Activated T-helper 1 cell treated with anti-CD3 and anti-CD28 coated beads, Interleukin-12 subunit alpha, Interleukin-12 subunit beta, Interleukin-2, Interleukin-4 antibody, amounts not matched to agents 30 ng/mL and 10 ng/mL and 1 ng/mL, durations not matched to agents 14 hours and 24 hours and 36 hours (primary cell): ENCODE measurements around the gene IBA57. TPM values are rescaled to one million over a fixed set of nuclear protein-coding genes. Genes with fewer than 3 reads are reported as not detected.
"Not testable (repeated sequence)": the region's sequence is repeated elsewhere in the genome, so short reads cannot be mapped to it uniquely, and the experiment has no call there.

Experiments
- DNase-seq: peaks from one replicate; pipeline ENCODE4 v3.0.0; 2021; ENCODE audit warnings: low spot score
- H3K27ac Mint-ChIP-seq: one replicate; pipeline ENCODE4 v1.8.0; 2021; ENCODE audit warnings: mild to moderate bottlenecking, mixed read lengths
- H3K27me3 Mint-ChIP-seq: one replicate; pipeline ENCODE4 v1.8.0; 2022; ENCODE audit warnings: mild to moderate bottlenecking, moderate library complexity, mixed read lengths; ENCODE audit not compliant: insufficient read depth
- H3K36me3 Mint-ChIP-seq: one replicate; pipeline ENCODE4 v1.8.0; 2021; ENCODE audit warnings: low read depth, mixed read lengths
- H3K4me1 Mint-ChIP-seq: one replicate; pipeline ENCODE4 v1.8.0; 2021; ENCODE audit warnings: low read depth, mixed read lengths
- H3K4me3 Mint-ChIP-seq: one replicate; pipeline ENCODE4 v1.8.0; 2021; ENCODE audit warnings: mild to moderate bottlenecking, moderate library complexity, mixed read lengths
- H3K9me3 Mint-ChIP-seq: one replicate; pipeline ENCODE4 v1.8.0; 2021; ENCODE audit warnings: mixed read lengths
- intact Hi-C: fragments of 100-400 bp; cut with micrococcal nuclease; formaldehyde crosslinking; loops from one replicate; pipeline ENCODE4 v1.15.1; 2024
- total RNA-seq: library from RNA; stranded (reverse); gene quantifications from 2 replicates; pipeline ENCODE4 v1.2.3, GENCODE V29; 2022

IBA57 gene
- total RNA-seq, 1 donor from 2014 or later, result 7.5 TPM

DNA sequence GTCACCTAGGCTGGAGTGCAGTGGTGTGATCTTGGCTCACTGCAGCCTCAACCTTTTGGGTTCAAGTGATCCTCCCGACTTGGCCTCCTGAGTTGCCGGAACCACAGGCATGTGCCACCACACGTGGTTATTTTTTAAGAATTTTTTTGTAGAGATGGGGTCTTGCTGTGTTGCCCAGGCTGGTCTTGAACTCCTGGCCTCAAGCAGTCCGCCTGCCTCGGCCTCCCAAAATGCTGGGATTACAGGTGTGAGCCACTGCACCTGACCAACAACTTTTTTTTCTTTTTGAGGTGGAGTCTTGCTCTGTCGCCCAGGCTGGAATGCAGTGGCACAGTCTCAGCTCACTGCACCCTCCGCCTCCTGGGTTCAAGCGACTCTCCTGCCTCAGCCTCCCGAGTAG, 55.5 kb downstream of the IBA57 start:
- H3K4me3 Mint-ChIP-seq, H3K27ac Mint-ChIP-seq, DNase-seq, H3K4me1 Mint-ChIP-seq, H3K9me3 Mint-ChIP-seq, intact Hi-C loops, H3K27me3 Mint-ChIP-seq: not testable (repeated sequence)
- peaks cover 13% of the 10 kb centered on the region for H3K36me3 Mint-ChIP-seq

DNA sequence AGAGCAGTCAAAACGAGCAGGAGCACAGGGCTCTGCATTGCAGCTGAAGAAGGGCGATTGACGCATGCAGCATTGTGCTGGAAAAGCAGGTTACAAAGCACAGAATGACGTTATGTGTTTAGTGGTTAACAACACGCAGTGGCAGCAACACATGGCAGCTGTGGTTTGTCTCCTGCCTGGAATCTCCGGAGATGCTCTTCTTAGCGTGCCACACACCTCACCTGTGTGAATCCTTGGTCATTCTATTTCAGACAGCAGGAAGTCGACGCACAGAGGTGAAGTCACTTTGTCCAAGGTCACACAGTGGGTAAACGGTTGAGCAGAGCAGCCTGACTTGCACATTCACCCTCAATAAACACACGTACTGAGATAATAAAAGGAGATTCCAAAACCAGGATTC, 56.9 kb downstream of the IBA57 start:
- Mint-ChIP-seq H3K27me3 (no peaks in the 10 kb centered on the region), H3K36me3 (peaks cover 13% of the 10 kb centered on the region), H3K4me1 (no peaks in the 10 kb centered on the region), H3K27ac (no peak overlapping the region), H3K4me3 (no peak overlapping the region), H3K9me3 (no peaks in the 10 kb centered on the region)
- intact Hi-C loops, result no loop called here
- no peak for DNase-seq

DNA sequence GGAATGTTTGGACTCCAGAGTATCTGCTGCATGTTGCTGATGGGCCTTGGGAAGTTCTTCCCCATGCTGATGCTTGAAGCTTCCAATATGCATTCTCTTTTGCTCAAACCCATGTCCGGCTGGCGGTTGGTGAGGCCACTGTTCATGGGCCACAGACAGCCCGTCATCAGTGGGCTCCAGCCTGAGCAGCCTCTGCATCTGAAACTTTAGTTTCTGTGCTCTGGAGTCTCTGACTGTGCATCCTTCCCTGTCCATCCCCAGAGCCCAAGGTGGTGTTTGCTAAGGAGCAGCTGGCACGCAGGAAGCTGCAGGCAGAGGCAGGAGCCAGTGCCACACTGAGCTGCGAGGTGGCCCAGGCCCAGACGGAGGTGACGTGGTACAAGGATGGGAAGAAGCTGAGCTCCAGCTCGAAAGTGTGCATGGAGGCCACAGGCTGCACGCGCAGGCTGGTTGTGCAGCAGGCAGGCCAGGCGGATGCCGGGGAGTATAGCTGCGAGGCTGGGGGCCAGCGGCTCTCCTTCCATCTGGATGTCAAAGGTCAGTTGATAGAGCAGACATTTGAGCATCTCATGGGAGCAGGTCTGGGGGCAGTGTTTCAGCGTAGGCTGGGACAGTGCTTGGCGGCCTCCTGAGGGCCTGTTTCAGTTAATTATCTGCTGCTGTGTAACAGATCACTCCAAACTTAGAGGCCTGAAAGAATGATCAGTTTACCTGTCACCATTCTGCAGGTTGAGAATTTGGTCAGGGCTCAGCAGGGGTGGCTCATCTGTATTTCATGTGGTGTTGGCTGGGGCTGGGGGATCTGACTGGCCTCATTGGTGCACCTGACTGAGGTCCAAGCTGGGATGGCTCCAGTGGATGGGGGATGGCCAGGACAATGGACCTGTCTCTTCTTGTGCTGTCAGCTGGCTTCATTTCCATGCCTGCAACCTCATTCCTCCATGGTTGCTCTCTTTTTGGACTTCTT, 58.9 kb downstream of the IBA57 start:
- Mint-ChIP-seq H3K36me3 (peaks cover 12% of the 10 kb centered on the region), H3K27ac (no peak overlapping the region), H3K9me3 (no peaks in the 10 kb centered on the region), H3K27me3 (no peaks in the 10 kb centered on the region), H3K4me1 (no peaks in the 10 kb centered on the region), H3K4me3 (no peak overlapping the region)
- intact Hi-C loops, result no loop called here
- DNase-seq, result no peak

DNA sequence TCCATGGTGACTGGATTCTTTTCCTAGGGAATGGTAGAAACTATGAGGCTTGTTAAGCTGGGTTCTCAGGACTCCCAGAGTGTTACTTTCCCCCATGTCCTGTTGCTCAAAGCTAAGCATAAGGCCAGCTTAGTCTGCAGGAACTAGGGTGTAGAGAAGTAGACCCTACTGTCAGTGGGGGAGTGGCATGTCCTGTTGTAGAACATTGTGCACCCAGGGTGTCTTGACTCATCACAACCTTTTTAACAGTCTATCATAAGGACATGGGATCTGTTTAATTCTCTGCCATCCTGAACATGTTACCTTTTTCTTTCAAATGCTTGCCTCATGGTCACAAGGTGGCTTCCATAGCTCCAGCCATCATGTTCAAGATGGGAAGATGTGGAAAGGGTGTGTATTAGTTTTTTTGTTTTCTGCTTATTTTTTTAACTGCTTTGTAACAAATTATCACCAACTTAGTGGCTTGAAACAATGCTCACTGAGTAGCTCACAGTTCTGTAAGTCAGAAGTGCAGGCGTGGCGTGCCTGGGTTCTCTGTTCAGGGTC, 59.6 kb downstream of the IBA57 start:
- no peaks in the 10 kb centered on the region for H3K27me3 Mint-ChIP-seq
- no peak for DNase-seq
- intact Hi-C loops, result no loop called here
- peaks cover 12% of the 10 kb centered on the region for H3K36me3 Mint-ChIP-seq
- H3K9me3 Mint-ChIP-seq, result no peaks in the 10 kb centered on the region
- H3K4me3 Mint-ChIP-seq, result no peak overlapping the region
- H3K4me1 Mint-ChIP-seq, result no peaks in the 10 kb centered on the region
- no peak overlapping the region for H3K27ac Mint-ChIP-seq

DNA sequence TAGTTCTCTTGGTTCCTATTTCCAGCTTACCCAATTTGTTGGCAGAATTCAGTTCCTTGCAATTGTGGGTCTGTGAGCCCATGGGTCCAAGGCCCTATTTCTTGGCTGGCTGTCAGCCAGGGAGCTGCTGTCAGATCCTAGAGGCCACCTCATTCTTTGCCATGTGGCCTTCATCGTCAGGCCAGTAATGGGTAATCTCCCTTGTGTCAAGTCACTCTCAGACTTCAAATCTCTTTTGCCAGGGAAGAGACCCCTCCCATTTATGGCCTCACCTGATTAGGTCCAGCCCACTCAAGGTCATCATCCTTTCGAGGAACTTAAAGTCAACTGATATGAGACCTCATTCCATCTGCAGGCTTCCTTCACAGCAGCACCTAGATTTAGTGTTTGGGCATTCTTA, 60.1 kb downstream of the IBA57 start:
- no peaks in the 10 kb centered on the region for H3K9me3 Mint-ChIP-seq
- no peaks in the 10 kb centered on the region for H3K27me3 Mint-ChIP-seq
- peaks cover 12% of the 10 kb centered on the region for H3K36me3 Mint-ChIP-seq
- no peaks in the 10 kb centered on the region for H3K4me1 Mint-ChIP-seq
- intact Hi-C loops, result no loop called here
- no peak for DNase-seq
- no peak overlapping the region for H3K4me3 Mint-ChIP-seq
- no peak overlapping the region for H3K27ac Mint-ChIP-seq

DNA sequence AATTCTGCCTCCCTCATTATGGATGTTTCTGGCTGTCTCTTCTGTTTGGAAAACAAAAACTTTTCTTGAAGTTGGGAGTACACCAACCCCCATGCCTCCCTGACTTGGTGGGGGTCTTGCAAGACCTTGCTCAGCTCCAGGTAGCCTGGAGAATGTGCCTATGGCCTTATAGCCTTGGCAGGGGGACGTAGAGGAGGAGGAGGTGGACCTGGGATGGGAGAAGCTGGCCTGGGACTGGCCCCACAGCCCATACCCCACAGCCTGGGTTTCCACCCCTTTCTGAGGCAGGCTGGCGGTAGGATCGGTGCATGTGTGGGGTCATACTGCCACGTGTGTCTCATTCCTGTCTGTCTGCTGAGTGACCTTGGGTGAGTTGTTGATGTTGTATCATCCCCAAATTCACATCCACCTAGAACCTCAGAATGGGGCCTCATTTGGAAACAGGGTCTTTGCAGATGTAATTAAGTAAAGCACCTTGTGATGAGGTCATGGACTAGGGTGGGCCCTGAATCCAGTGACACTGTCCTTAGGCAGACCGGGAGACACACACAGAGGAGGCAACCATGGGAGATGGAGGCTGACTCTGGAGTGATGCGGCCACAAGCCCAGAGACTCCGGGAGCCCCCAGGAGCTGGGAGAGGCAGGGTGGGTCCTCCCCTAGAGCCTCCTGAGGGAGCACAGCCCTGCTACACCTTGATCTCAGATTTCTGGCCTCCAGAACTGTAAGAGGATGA, 60.7 kb downstream of the IBA57 start:
- Mint-ChIP-seq H3K36me3 (peaks cover 12% of the 10 kb centered on the region), H3K27ac (no peak overlapping the region), H3K4me1 (no peaks in the 10 kb centered on the region), H3K27me3 (no peaks in the 10 kb centered on the region), H3K4me3 (no peak overlapping the region), H3K9me3 (no peaks in the 10 kb centered on the region)
- intact Hi-C loops, result no loop called here
- no peak for DNase-seq

DNA sequence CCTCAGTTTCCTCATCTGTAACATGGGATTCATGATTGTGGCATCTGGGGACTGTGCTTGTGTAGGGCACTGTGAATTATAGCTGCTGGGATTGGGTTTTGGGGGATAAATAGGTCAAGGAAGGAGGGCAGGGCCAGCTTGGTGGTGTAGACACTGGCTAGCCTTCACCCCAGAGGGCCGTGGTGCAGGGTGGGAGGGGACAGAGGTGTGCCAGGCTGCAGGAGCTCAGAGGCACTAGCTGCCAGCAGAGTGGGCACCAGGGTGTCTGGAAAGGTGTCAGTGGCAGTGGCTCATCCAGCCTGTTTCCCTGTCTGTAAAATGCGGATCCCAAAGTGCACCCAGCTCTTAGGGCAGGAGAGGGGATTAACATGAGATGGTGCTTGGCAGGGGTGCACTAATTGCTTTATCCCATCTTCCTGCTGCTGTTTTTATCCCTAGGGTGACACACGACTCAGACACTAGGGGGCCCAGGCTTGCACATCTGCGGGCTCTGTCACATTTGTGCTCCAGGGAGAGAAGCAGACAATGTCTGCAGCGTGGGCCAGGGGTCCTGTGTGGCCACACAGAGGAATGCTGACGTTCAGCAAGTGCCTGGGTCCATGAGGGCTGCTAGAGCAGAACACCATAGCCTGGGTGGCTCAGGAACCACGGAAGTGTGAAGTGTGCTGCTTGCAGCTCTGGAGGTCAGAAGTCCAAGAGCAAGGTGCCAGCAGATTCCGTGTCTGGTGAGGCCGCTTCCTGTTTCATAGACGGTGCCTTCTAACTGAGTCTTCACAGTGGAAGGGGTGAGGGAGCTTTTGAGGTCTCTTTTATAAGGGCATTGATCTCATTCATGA, 61.6 kb downstream of the IBA57 start:
- H3K9me3 Mint-ChIP-seq, result no peaks in the 10 kb centered on the region
- intact Hi-C loops, result no loop called here
- H3K36me3 Mint-ChIP-seq, result peaks cover 12% of the 10 kb centered on the region
- DNase-seq, result no peak
- no peak overlapping the region for H3K4me3 Mint-ChIP-seq
- H3K27me3 Mint-ChIP-seq, result no peaks in the 10 kb centered on the region
- no peak overlapping the region for H3K27ac Mint-ChIP-seq
- no peaks in the 10 kb centered on the region for H3K4me1 Mint-ChIP-seq

DNA sequence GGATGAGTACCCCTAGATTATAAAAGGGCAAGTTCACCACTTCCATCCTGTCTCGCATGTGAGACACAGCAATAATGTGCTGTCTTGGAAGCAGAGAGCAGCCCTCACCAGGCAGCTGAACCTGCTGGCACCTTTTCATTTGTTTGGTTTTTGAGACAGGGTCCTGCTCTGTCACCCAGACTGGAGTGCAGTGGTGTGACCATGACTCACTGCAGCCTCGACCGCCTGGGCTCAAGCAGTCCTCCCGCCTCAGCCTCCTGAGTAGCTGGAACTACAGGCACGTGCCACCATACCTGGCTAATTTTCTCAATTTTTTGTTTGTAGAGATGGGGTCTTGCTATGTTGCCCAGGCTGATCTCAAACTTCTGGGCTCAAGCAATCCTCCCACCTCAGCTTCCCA, 62.5 kb downstream of the IBA57 start:
- intact Hi-C loops, H3K9me3 Mint-ChIP-seq, H3K4me3 Mint-ChIP-seq, H3K4me1 Mint-ChIP-seq, DNase-seq, H3K27me3 Mint-ChIP-seq, H3K27ac Mint-ChIP-seq: not testable (repeated sequence)
- peaks cover 15% of the 10 kb centered on the region for H3K36me3 Mint-ChIP-seq

DNA sequence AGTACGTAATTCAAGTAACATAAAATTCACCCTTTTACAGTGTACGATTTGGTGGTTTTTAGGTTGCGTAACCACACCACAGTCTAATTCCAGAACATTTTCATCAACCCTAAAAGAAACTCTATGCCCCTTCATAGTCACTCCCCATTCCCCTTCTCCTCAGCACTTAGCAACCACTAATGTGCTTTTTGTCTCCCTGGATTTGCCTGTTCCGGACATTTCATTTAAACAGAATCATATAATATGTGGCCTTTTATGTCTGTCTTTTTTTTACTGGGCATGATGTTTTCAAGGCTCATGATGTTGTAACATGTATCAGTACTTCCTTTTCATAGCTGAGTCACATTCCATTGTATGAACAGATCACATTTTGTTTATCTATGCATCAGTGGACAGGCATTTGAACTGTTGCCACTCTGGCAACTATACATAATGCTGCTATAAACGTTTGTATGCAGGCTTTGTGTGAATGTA, 63.0 kb downstream of the IBA57 start:
- peaks cover 18% of the 10 kb centered on the region for H3K36me3 Mint-ChIP-seq
- peaks cover 11% of the 10 kb centered on the region for H3K9me3 Mint-ChIP-seq
- no peaks in the 10 kb centered on the region for H3K4me1 Mint-ChIP-seq
- no peaks in the 10 kb centered on the region for H3K27me3 Mint-ChIP-seq
- intact Hi-C loops, result no loop called here
- no peak overlapping the region for H3K27ac Mint-ChIP-seq
- DNase-seq, result no peak
- H3K4me3 Mint-ChIP-seq, result no peak overlapping the region

DNA sequence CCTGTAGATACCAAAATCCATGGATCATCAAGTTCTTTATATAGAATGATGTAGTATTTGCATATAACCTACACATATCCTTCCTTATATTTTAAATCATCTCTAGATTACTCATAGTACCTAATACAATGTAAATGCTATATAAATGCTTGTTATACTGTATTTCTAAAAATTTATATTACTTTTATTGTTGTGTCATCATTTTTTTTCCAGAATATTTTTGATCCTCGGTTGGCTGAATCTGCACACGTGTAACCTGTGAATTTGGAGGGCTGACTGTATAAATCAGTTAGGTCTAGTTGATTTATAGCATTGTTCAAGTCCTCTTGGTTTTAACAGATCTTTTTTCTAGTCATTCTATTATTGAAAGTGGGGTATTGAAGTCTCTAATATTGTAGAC, 65.6 kb downstream of the IBA57 start:
- peaks cover 20% of the 10 kb centered on the region for H3K36me3 Mint-ChIP-seq
- no peak for DNase-seq
- no peak overlapping the region for H3K27ac Mint-ChIP-seq
- peaks cover 24% of the 10 kb centered on the region for H3K9me3 Mint-ChIP-seq
- H3K4me1 Mint-ChIP-seq, result no peaks in the 10 kb centered on the region
- H3K27me3 Mint-ChIP-seq, result no peaks in the 10 kb centered on the region
- no peak overlapping the region for H3K4me3 Mint-ChIP-seq
- intact Hi-C loops, result no loop called here
